H54 (cell line): ENCODE data around the gene PARL.

ENCODE experiments used
- DNase-seq: peaks from one replicate; pipeline ENCODE4 v3.0.0; 2011; ENCODE audit warnings: low spot score, mixed read lengths; ENCODE audit not compliant: insufficient read length
- FAIRE-seq: peaks from 3 replicates; lab custom pipeline; 2011; peaks lifted over from hg19 to GRCh38; lab: Jason Lieb, UNC
- POLR2A ChIP-seq: IDR thresholded peaks from 2 replicates; pipeline ENCODE4 v1.6.1; 2011; ENCODE audit warnings: low read depth, mild to moderate bottlenecking, low read length

PARL gene

GRCh38 chr3:183854318-183855035 is 30.2 kb downstream of the PARL start:
- FAIRE-seq (peak; percentile 74), DNase-seq (no peak)
- no peak for TF ChIP-seq POLR2A

GRCh38 chr3:183845608-183846288 is 38.9 kb downstream of the PARL start:
- FAIRE-seq (peak; percentile 91), DNase-seq (peak; percentile 50)
- no peak for TF ChIP-seq POLR2A

- DNase-seq (no peak), FAIRE-seq (peak; percentile 27)
- no peak for TF ChIP-seq POLR2A
Observed at GRCh38 chr3:183845090-183845489, 39.6 kb downstream of the PARL start.

GRCh38 chr3:183844606-183845005 is 40.1 kb downstream of the PARL start:
- TF ChIP-seq POLR2A = no peak
- peak; percentile 95 for FAIRE-seq
- DNase-seq = no peak

GRCh38 chr3:183839751-183840150 is 44.9 kb downstream of the PARL start:
- FAIRE-seq = no peak
- no peak for TF ChIP-seq POLR2A
- no peak for DNase-seq

GRCh38 chr3:183837894-183838293 is 46.8 kb downstream of the PARL start:
- DNase-seq (no peak), FAIRE-seq (no peak)
- TF ChIP-seq POLR2A = no peak

GRCh38 chr3:183837390-183837789 is 47.3 kb downstream of the PARL start:
- DNase-seq (no peak), FAIRE-seq (no peak)
- no peak for TF ChIP-seq POLR2A

GRCh38 chr3:183833516-183833915 is 51.2 kb downstream of the PARL start:
- no peak for TF ChIP-seq POLR2A
- DNase-seq = no peak
- no peak for FAIRE-seq

- FAIRE-seq = no peak
Observed at GRCh38 chr3:183830187-183830586, 54.5 kb downstream of the PARL start.

GRCh38 chr3:183829466-183829865 is 55.2 kb downstream of the PARL start:
- FAIRE-seq = no peak
- DNase-seq = no peak
- TF ChIP-seq POLR2A = no peak

More at GRCh38 chr3:183830187-183830586, 54.5 kb downstream of the PARL start:
- DNase-seq = no peak
- TF ChIP-seq POLR2A = no peak

GRCh38 chr3:183828538-183828870 is 56.2 kb downstream of the PARL start:
- FAIRE-seq (no peak), DNase-seq (no peak)
- TF ChIP-seq POLR2A = no peak

GRCh38 chr3:183827809-183828537 is 56.7 kb downstream of the PARL start:
- DNase-seq (no peak), FAIRE-seq (no peak)
- TF ChIP-seq POLR2A = no peak

- no peak for FAIRE-seq
- no peak for TF ChIP-seq POLR2A
- DNase-seq = no peak
Observed at GRCh38 chr3:183826448-183827250, 58.0 kb downstream of the PARL start.
